HFF-Myc (cell line): ENCODE data around the gene CDCA5.

Experiments used
- DNase-seq: peaks from one replicate; pipeline ENCODE4 v3.0.0-alpha.2; 2011; ENCODE audit warnings: low read depth; ENCODE audit errors: extremely low read depth
- H3K4me3 ChIP-seq: replicated peaks from 2 replicates; pipeline ENCODE4 v1.5.1; 2011; ENCODE audit warnings: low read depth, mild to moderate bottlenecking, control low read depth, low read length
- CTCF ChIP-seq: IDR thresholded peaks from 2 replicates; pipeline ENCODE4 v1.5.1; 2012; ENCODE audit warnings: mild to moderate bottlenecking, low read depth, low read length, control low read depth; ENCODE audit errors: missing control alignments

CDCA5 gene

GRCh38 chr11:65113839-65114238 lies 30.0 kb upstream of the CDCA5 start:
- DNase-seq: no peak
- H3K4me3 ChIP-seq: no peak overlapping the region
- no peak for TF ChIP-seq CTCF

DNA sequence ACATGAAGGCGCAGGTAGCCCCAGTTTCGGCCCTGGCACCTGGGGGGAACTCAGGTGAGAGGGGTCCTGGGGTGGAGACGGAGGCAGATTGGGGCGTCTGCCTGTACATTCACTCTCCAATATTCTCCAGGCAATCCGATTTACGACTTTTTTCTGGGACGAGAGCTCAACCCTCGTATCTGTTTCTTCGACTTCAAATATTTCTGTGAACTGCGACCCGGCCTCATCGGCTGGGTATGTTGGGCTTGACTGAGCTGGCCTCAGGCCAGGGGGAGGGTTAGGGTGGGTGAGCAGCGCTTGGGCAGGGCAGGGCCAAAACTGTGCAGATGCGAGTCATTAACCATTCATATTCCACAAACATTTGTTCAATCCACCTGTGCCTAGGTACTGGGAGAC lies 29.5 kb upstream of the CDCA5 start:
- DNase-seq: no peak
- peak overlapping the region; percentile 52 for H3K4me3 ChIP-seq
- TF ChIP-seq CTCF: no peak

- DNase-seq: no peak
- H3K4me3 ChIP-seq: peak overlapping the region; percentile 52
- TF ChIP-seq CTCF: peak; percentile 85
These were observed 28.9 kb upstream of the CDCA5 start for GRCh38 chr11:65112546-65113360.

- H3K4me3 ChIP-seq: peak within 1 kb of the TSS; percentile 52
- DNase-seq: no peak
- no peak for TF ChIP-seq CTCF
These were observed 28.1 kb upstream of the CDCA5 start, which contains the start of gene TM7SF2 for GRCh38 chr11:65111744-65112545. TM7SF2 (plus strand) TSS chr11:65111872; CDS start chr11:65112016, 144 bp downstream.

DNA sequence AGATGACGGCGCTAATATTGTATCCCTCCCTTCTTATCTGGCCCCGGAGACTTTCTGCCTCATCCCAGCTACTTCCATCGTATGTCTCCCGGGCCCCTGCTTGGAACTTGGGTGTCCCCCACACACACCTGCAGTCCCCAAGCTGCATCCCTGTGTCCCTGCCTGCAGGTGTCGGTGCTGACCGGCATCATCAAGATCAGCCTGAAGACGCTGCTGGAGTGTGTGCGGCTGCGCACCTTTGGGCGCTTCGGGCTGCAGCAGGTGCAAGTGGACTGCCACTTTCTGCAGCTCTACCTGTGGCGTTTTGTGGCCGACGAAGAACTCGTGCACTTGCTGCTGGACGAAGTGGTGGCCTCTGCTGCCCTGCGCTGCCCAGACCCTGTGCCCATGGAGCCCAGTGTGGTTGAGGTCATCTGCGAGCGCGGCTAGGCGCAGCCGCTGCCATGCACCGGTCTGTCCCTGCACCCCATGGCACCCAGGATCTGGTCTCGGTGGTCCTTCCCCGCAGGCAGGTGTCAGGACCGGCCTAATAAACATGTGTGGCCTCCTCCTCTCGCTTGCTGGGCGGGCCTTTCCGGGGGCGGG lies 27.4 kb upstream of the CDCA5 start:
- TF ChIP-seq CTCF: no peak
- DNase-seq: no peak
- no peak overlapping the region for H3K4me3 ChIP-seq

GRCh38 chr11:65110354-65110861 lies 26.6 kb upstream of the CDCA5 start:
- peak; percentile 97 for TF ChIP-seq CTCF

More at GRCh38 chr11:65110354-65110861, 26.6 kb upstream of the CDCA5 start:
- peak; percentile 54 for DNase-seq
- no peak overlapping the region for H3K4me3 ChIP-seq
